GM12878 (cell line): Measurements from ENCODE around the gene RBX1. TPM values are rescaled to one million over a fixed set of nuclear protein-coding genes. Genes with fewer than 3 reads are reported as not detected.

Source experiments
- ATAC-seq: fragments of 200-7000 bp; cut with Tn5 transposase; 3 replicates; pipeline ENCODE4 v1.9.1; 2020; ENCODE audit warnings: mild to moderate bottlenecking, moderate library complexity
- BruUV-seq: library from RNA; stranded (reverse); fragments of 400-500 nt; replicated peaks from 2 replicates; lab custom pipeline; 2021; lab: Mats Ljungman, UMichigan
- CTCF ChIA-PET: fragments of 300-600 bp; sonication (Branson Sonifier 250); formaldehyde crosslinking; extraction: SDS; loops from one replicate; lab custom pipeline; 2021; ENCODE audit warnings: inconsistent platforms; lab: Yijun Ruan, JAX
- POLR2A ChIA-PET: fragments of 350-600 bp; formaldehyde crosslinking; extraction: SDS; loops from one replicate; lab custom pipeline; 2021; ENCODE audit warnings: inconsistent platforms; lab: Charles Lee
- RAD21 ChIA-PET: fragments of 300-600 bp; sonication (Branson Sonifier 250); formaldehyde crosslinking; loops from one replicate; lab custom pipeline; 2023; ENCODE audit warnings: antibody characterized with exemption; ENCODE audit not compliant: unreplicated experiment; lab: Charles Lee
- SMC1A ChIA-PET: fragments of 300-600 bp; sonication (Branson Sonifier 250); formaldehyde crosslinking; loops from one replicate; lab custom pipeline; 2023; ENCODE audit not compliant: unreplicated experiment, uncharacterized antibody; lab: Charles Lee
- DNase-seq: peaks from one replicate; pipeline ENCODE4 v3.0.0-alpha.2; 2011; ENCODE audit warnings: low read depth, low spot score
- FAIRE-seq: peaks from 3 replicates; lab custom pipeline; 2011; peaks lifted over from hg19 to GRCh38; lab: Jason Lieb, UNC
- H2AFZ ChIP-seq: 2 replicates; pipeline ENCODE4 v1.6.0; 2011; ENCODE audit warnings: low read depth, low read length, control low read depth; ENCODE audit not compliant: control insufficient read depth
- H3K27ac ChIP-seq: 2 replicates; pipeline ENCODE4 v1.5.1; 2011; ENCODE audit warnings: control low read depth; ENCODE audit not compliant: control insufficient read depth, insufficient read depth
- H3K27me3 ChIP-seq, 2 experiments: replicated peaks in 1 of 2; 2 replicates each; pipeline versions ENCODE4 v1.6.0 to v1.6.1; 2011; ENCODE audit warnings: low read length in 1 of 2; ENCODE audit not compliant: control insufficient read depth in 2 of 2, insufficient read depth in 2 of 2
- H3K36me3 ChIP-seq, 2 experiments: 2 replicates each; pipeline ENCODE4 v1.5.1; 2011; ENCODE audit warnings: low read length in 1 of 2; ENCODE audit not compliant: control insufficient read depth in 2 of 2, insufficient read depth in 2 of 2
- H3K4me1 ChIP-seq: 2 replicates; pipeline ENCODE4 v1.6.1; 2011; ENCODE audit warnings: mild to moderate bottlenecking, low read length, moderate library complexity, mixed read lengths; ENCODE audit not compliant: control insufficient read depth, insufficient read depth
- H3K4me2 ChIP-seq: 2 replicates; pipeline ENCODE4 v1.6.0; 2011; ENCODE audit warnings: control low read depth; ENCODE audit not compliant: control insufficient read depth, insufficient read depth
- H3K4me3 ChIP-seq: fragments of 200-600 bp; sonication (generic); 2 replicates; pipeline ENCODE4 v1.5.1; 2016
- H3K79me2 ChIP-seq: 2 replicates; pipeline ENCODE4 v1.6.0; 2011; ENCODE audit warnings: low read length; ENCODE audit not compliant: control insufficient read depth, insufficient read depth
- H3K9ac ChIP-seq: 2 replicates; pipeline ENCODE4 v1.8.0; 2011; ENCODE audit warnings: low read length, control low read depth, mixed read lengths; ENCODE audit not compliant: control insufficient read depth, insufficient read depth
- H3K9me3 ChIP-seq: replicated peaks from 3 replicates; pipeline ENCODE4 v1.5.1; 2011; ENCODE audit warnings: mild to moderate bottlenecking, low read length; ENCODE audit not compliant: control insufficient read depth, insufficient read depth
- H4K20me1 ChIP-seq: 2 replicates; pipeline ENCODE4 v1.6.0; 2011; ENCODE audit not compliant: control insufficient read depth, insufficient read depth
- E2F4 ChIP-seq: IDR thresholded peaks from 2 replicates; pipeline ENCODE4 v1.6.1; 2012; ENCODE audit warnings: low read depth, low read length, improper control_type of control experiment
- E4F1 ChIP-seq: fragments of 450-650 bp; IDR thresholded peaks from 2 replicates; pipeline ENCODE4 v1.6.1; 2018; ENCODE audit warnings: borderline replicate concordance, mild to moderate bottlenecking; ENCODE audit not compliant: partially characterized antibody
- MYB ChIP-seq: fragments of 150-350 bp; IDR thresholded peaks from 2 replicates; pipeline ENCODE4 v1.6.1; 2014; ENCODE audit warnings: mild to moderate bottlenecking, low read depth, low read length, borderline replicate concordance
- NFIC ChIP-seq: IDR thresholded peaks from 2 replicates; pipeline ENCODE4 v1.6.1; 2012; ENCODE audit warnings: low read depth, mild to moderate bottlenecking, inconsistent platforms, low read length, moderate library complexity
- NFXL1 ChIP-seq: fragments of 450-650 bp; IDR thresholded peaks from 2 replicates; pipeline ENCODE4 v1.6.1; 2017; ENCODE audit warnings: antibody characterized with exemption, mild to moderate bottlenecking, borderline replicate concordance
- NFYA ChIP-seq: IDR thresholded peaks from 2 replicates; pipeline ENCODE4 v1.6.1; 2011; ENCODE audit warnings: low read depth, mild to moderate bottlenecking, low read length, improper control_type of control experiment, borderline replicate concordance
- PAX5 ChIP-seq: IDR thresholded peaks from 2 replicates; pipeline ENCODE4 v1.6.1; 2011; ENCODE audit warnings: low read depth, low read length, borderline replicate concordance
- PKNOX1 ChIP-seq: fragments of 450-650 bp; IDR thresholded peaks from 2 replicates; pipeline ENCODE4 v1.6.1; 2016; ENCODE audit warnings: mild to moderate bottlenecking
- SREBF1 ChIP-seq: IDR thresholded peaks from 2 replicates; pipeline ENCODE4 v1.6.1; 2012; ENCODE audit warnings: mild to moderate bottlenecking, low read length
- STAT3 ChIP-seq: IDR thresholded peaks from 2 replicates; pipeline ENCODE4 v1.6.1; 2011; ENCODE audit warnings: low read depth, low read length, improper control_type of control experiment
- SUPT20H ChIP-seq: IDR thresholded peaks from 2 replicates; pipeline ENCODE4 v1.6.1; 2011; ENCODE audit warnings: low read depth, mild to moderate bottlenecking, low read length, moderate library complexity, borderline replicate concordance; ENCODE audit not compliant: control insufficient read depth
- WGBS: methylation state at CpG from one replicate; pipeline ENCODE4 v1.1.6; 2016; ENCODE audit warnings: low lambda C conversion rate; ENCODE audit not compliant: insufficient replicate concordance, insufficient coverage; ENCODE audit errors: missing lambda C conversion rate; 5-methylcytosine and 5-hydroxymethylcytosine counted together
- in situ Hi-C: fragments of 300-500 bp; cut with MboI; formaldehyde crosslinking; loops from 9 replicates; pipeline ENCODE4 v1.14.3; 2018; ENCODE audit warnings: mixed read lengths
- intact Hi-C: fragments of 100-400 bp; cut with micrococcal nuclease; formaldehyde crosslinking; loops from one replicate; pipeline ENCODE4 v1.14.2; 2022; ENCODE audit not compliant: unreplicated experiment
- polyA plus RNA-seq, 11 experiments: library from polyadenylated mRNA; depleted of rRNA in 4 of 11; unstranded in 6 of 11; stranded (reverse) in 5 of 11; fragments of >200 nt; fragmentation: Nextera tagmentation in 4 of 11; fragmentation: Illumina TruSeq in 1 of 11; extraction: Ambion mirVana in 4 of 11; extraction: Trizol in 1 of 11; gene quantifications; 1 replicate in 1 of 11; 2 replicates in 10 of 11; pipeline versions ENCODE4 v1.2.1 to v1.2.3, GENCODE V29; 2011 to 2016; ENCODE audit warnings: inconsistent platforms in 2 of 11, missing spikeins in 2 of 11, low read depth in 1 of 11
- total RNA-seq, 4 experiments: library from RNA; depleted of rRNA in 3 of 4; stranded (reverse); fragments of >200 nt in 3 of 4; fragmentation: Illumina TruSeq in 1 of 4; extraction: Trizol in 1 of 4; gene quantifications; 2 replicates each; pipeline versions ENCODE4 v1.2.1 to v1.2.3, GENCODE V29; 2013 to 2021
- TF ChIP-seq, protein P1 (sequence below): fragments of 450-650 bp; IDR thresholded peaks from 2 replicates; pipeline ENCODE4 v1.6.1; 2016; ENCODE audit warnings: mild to moderate bottlenecking, moderate library complexity, borderline replicate concordance
- TF ChIP-seq, protein P2 (sequence below): fragments of 450-650 bp; IDR thresholded peaks from 2 replicates; pipeline ENCODE4 v1.6.1; 2014; ENCODE audit warnings: mild to moderate bottlenecking

Gene RBX1
- total and polyA plus RNA-seq, 10 of the 15 experiments (the other 5 are each of a cell fraction or from before 2014, with no cell fraction given) = 71.2 to 468 (median 184) TPM

DNA sequence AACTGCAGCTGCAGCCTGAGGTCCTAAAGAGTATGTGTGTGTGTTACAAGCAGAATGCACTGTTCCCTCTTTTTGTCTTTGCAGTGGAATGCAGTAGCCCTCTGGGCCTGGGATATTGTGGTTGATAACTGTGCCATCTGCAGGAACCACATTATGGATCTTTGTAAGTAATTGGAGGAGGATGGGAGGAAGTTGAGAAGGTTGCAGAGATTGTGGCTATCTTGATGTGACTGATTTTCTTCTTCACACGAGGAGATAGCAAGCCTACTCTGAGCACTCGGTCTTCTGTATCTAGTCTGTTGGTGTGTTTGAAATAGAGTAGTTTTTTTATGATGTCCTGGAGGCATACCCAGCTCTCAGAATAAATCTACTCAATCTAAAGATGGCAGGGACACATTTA is 2.3 kb downstream of the RBX1 start:
- Histone ChIP-seq H3K9me3 (no peaks in the 10 kb centered on the region), H2AFZ (no peak overlapping the region), H3K36me3 (peaks cover 0 to 18% of the 10 kb centered on the region in 2 experiments; a peak in 2 of 4 replicates), H4K20me1 (no peaks in the 10 kb centered on the region), H3K9ac (no peak overlapping the region), H3K4me2 (peak overlapping the region; percentile 66), H3K27ac (no peak overlapping the region), H3K4me1 (no peaks in the 10 kb centered on the region), H3K27me3 (no peaks in the 10 kb centered on the region), H3K4me3 (peak overlapping the region; percentile 47), H3K79me2 (peaks cover 46% of the 10 kb centered on the region)
- POLR2A ChIA-PET = interaction anchor here (0.6 to 3.0 kb wide), 4 partner anchors 69 to 264 kb away, joined by 3 to 18 read pairs (median 4); no protein-coding TSS in a partner anchor
- intact Hi-C loops (loop anchor here (5.0 kb wide), 1 partner anchor 69 kb away; no protein-coding TSS in a partner anchor), in situ Hi-C loops (loop anchor here (5.0 kb wide), 1 partner anchor 134 kb away; no protein-coding TSS in a partner anchor)
- peak; percentile 7 for FAIRE-seq
- CTCF ChIA-PET = interaction anchor here (0.8 to 1.6 kb wide), 5 partner anchors 30 to 284 kb away, joined by 3 to 8 read pairs (median 4); no protein-coding TSS in a partner anchor
- no peak for DNase-seq
- no TSS peak for BruUV-seq
- SMC1A ChIA-PET = interaction anchor here (0.6 to 3.6 kb wide), 5 partner anchors 21 to 143 kb away, joined by 3 to 30 read pairs (median 3); no protein-coding TSS in a partner anchor
- 33% methylated on average over 2 of the region's 2 CpGs for WGBS
- no peak for ATAC-seq
- RAD21 ChIA-PET = interaction anchor here (0.7 to 3.9 kb wide), 2 partner anchors 102 to 140 kb away, joined by 6 to 42 read pairs; partner anchors contain the start of gene EP300
- TF ChIP-seq SUPT20H (no peak), E2F4 (no peak), STAT3 (no peak), MYB (no peak), NFIC (no peak), E4F1 (no peak), NFXL1 (no peak), NFYA (no peak), PAX5 (no peak), PKNOX1 (no peak), SREBF1 (no peak)
- TF ChIP-seq, protein P1, sequence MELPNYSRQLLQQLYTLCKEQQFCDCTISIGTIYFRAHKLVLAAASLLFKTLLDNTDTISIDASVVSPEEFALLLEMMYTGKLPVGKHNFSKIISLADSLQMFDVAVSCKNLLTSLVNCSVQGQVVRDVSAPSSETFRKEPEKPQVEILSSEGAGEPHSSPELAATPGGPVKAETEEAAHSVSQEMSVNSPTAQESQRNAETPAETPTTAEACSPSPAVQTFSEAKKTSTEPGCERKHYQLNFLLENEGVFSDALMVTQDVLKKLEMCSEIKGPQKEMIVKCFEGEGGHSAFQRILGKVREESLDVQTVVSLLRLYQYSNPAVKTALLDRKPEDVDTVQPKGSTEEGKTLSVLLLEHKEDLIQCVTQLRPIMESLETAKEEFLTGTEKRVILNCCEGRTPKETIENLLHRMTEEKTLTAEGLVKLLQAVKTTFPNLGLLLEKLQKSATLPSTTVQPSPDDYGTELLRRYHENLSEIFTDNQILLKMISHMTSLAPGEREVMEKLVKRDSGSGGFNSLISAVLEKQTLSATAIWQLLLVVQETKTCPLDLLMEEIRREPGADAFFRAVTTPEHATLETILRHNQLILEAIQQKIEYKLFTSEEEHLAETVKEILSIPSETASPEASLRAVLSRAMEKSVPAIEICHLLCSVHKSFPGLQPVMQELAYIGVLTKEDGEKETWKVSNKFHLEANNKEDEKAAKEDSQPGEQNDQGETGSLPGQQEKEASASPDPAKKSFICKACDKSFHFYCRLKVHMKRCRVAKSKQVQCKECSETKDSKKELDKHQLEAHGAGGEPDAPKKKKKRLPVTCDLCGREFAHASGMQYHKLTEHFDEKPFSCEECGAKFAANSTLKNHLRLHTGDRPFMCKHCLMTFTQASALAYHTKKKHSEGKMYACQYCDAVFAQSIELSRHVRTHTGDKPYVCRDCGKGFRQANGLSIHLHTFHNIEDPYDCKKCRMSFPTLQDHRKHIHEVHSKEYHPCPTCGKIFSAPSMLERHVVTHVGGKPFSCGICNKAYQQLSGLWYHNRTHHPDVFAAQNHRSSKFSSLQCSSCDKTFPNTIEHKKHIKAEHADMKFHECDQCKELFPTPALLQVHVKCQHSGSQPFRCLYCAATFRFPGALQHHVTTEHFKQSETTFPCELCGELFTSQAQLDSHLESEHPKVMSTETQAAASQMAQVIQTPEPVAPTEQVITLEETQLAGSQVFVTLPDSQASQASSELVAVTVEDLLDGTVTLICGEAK = no peak
- TF ChIP-seq, protein P2, sequence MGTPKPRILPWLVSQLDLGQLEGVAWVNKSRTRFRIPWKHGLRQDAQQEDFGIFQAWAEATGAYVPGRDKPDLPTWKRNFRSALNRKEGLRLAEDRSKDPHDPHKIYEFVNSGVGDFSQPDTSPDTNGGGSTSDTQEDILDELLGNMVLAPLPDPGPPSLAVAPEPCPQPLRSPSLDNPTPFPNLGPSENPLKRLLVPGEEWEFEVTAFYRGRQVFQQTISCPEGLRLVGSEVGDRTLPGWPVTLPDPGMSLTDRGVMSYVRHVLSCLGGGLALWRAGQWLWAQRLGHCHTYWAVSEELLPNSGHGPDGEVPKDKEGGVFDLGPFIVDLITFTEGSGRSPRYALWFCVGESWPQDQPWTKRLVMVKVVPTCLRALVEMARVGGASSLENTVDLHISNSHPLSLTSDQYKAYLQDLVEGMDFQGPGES = no peak
